GM12878 (cell line): ENCODE data around the gene RHOF. TPM values are rescaled to one million over a fixed set of nuclear protein-coding genes. Genes with fewer than 3 reads are reported as not detected.

Experiments
- BACH1 ChIP-seq: fragments of 450-650 bp; IDR thresholded peaks from 2 replicates; pipeline ENCODE4 v1.6.1; 2017; ENCODE audit warnings: mild to moderate bottlenecking, borderline replicate concordance
- BMI1 ChIP-seq: fragments of 450-650 bp; IDR thresholded peaks from 2 replicates; pipeline ENCODE4 v1.6.1; 2016; ENCODE audit warnings: mild to moderate bottlenecking, moderate library complexity, borderline replicate concordance
- CHD1 ChIP-seq: IDR thresholded peaks from 2 replicates; pipeline ENCODE4 v1.6.1; 2012; ENCODE audit warnings: low read depth, low read length, improper control_type of control experiment
- CREB1 ChIP-seq: IDR thresholded peaks from 2 replicates; pipeline ENCODE4 v1.6.1; 2012; ENCODE audit warnings: low read depth, mild to moderate bottlenecking, inconsistent platforms
- HDGF ChIP-seq: fragments of 450-650 bp; IDR thresholded peaks from 2 replicates; pipeline ENCODE4 v1.6.1; 2016; ENCODE audit warnings: antibody characterized with exemption
- IKZF1 ChIP-seq: fragments of 450-650 bp; conservative IDR thresholded peaks from 2 replicates; pipeline ENCODE4 v1.6.1; 2017; ENCODE audit warnings: antibody characterized with exemption, mild to moderate bottlenecking
- JUNB ChIP-seq: IDR thresholded peaks from 2 replicates; pipeline ENCODE4 v1.6.1; 2016; ENCODE audit warnings: antibody characterized with exemption, mild to moderate bottlenecking
- NBN ChIP-seq: fragments of 450-650 bp; IDR thresholded peaks from 2 replicates; pipeline ENCODE4 v1.6.1; 2016
- NFYA ChIP-seq: IDR thresholded peaks from 2 replicates; pipeline ENCODE4 v1.6.1; 2011; ENCODE audit warnings: low read depth, mild to moderate bottlenecking, low read length, improper control_type of control experiment, borderline replicate concordance
- NKRF ChIP-seq: fragments of 450-650 bp; conservative IDR thresholded peaks from 2 replicates; pipeline ENCODE4 v1.6.1; 2017; ENCODE audit warnings: mild to moderate bottlenecking, moderate library complexity
- NRF1 ChIP-seq: conservative IDR thresholded peaks from 2 replicates; pipeline ENCODE4 v1.6.1; 2011; ENCODE audit warnings: mild to moderate bottlenecking, low read depth, low read length, improper control_type of control experiment
- RAD21 ChIP-seq: IDR thresholded peaks from 2 replicates; pipeline ENCODE4 v1.6.1; 2011; ENCODE audit warnings: mild to moderate bottlenecking, low read depth, low read length, moderate library complexity; ENCODE audit not compliant: insufficient read depth
- RB1 ChIP-seq: fragments of 450-650 bp; formaldehyde crosslinking; IDR thresholded peaks from 2 replicates; pipeline ENCODE4 v1.6.1; 2017; ENCODE audit warnings: mild to moderate bottlenecking, borderline replicate concordance
- TCF12 ChIP-seq: IDR thresholded peaks from 2 replicates; pipeline ENCODE4 v1.6.1; 2011; ENCODE audit warnings: low read depth, mild to moderate bottlenecking, low read length
- ZBTB40 ChIP-seq: fragments of 450-650 bp; IDR thresholded peaks from 2 replicates; pipeline ENCODE4 v1.6.1; 2016; ENCODE audit warnings: mild to moderate bottlenecking, moderate library complexity, borderline replicate concordance
- ZNF622 ChIP-seq: fragments of 450-650 bp; IDR thresholded peaks from 2 replicates; pipeline ENCODE4 v1.6.1; 2017; ENCODE audit warnings: mild to moderate bottlenecking, inconsistent platforms
- polyA plus RNA-seq, 11 experiments: library from polyadenylated mRNA; depleted of rRNA in 4 of 11; unstranded in 6 of 11; stranded (reverse) in 5 of 11; fragments of >200 nt; fragmentation: Nextera tagmentation in 4 of 11; fragmentation: Illumina TruSeq in 1 of 11; extraction: Ambion mirVana in 4 of 11; extraction: Trizol in 1 of 11; gene quantifications; 1 replicate in 1 of 11; 2 replicates in 10 of 11; pipeline versions ENCODE4 v1.2.1 to v1.2.3, GENCODE V29; 2011 to 2016; ENCODE audit warnings: inconsistent platforms in 2 of 11, missing spikeins in 2 of 11, low read depth in 1 of 11
- total RNA-seq, 4 experiments: library from RNA; depleted of rRNA in 3 of 4; stranded (reverse); fragments of >200 nt in 3 of 4; fragmentation: Illumina TruSeq in 1 of 4; extraction: Trizol in 1 of 4; gene quantifications; 2 replicates each; pipeline versions ENCODE4 v1.2.1 to v1.2.3, GENCODE V29; 2013 to 2021
- TF ChIP-seq, protein P1 (sequence below): IDR thresholded peaks from 2 replicates; pipeline ENCODE4 v1.6.1; 2012; ENCODE audit warnings: improper control_type of control experiment, low read depth, low read length; ENCODE audit not compliant: insufficient replicate concordance
- TF ChIP-seq, protein P2 (sequence below): fragments of 450-650 bp; IDR thresholded peaks from 2 replicates; pipeline ENCODE4 v1.6.1; 2014; ENCODE audit warnings: mild to moderate bottlenecking

RHOF gene
- total and polyA plus RNA-seq, 10 of the 15 experiments (the other 5 are each of a cell fraction or from before 2014, with no cell fraction given), result 6.1 to 78.7 (median 39.7) TPM

DNA sequence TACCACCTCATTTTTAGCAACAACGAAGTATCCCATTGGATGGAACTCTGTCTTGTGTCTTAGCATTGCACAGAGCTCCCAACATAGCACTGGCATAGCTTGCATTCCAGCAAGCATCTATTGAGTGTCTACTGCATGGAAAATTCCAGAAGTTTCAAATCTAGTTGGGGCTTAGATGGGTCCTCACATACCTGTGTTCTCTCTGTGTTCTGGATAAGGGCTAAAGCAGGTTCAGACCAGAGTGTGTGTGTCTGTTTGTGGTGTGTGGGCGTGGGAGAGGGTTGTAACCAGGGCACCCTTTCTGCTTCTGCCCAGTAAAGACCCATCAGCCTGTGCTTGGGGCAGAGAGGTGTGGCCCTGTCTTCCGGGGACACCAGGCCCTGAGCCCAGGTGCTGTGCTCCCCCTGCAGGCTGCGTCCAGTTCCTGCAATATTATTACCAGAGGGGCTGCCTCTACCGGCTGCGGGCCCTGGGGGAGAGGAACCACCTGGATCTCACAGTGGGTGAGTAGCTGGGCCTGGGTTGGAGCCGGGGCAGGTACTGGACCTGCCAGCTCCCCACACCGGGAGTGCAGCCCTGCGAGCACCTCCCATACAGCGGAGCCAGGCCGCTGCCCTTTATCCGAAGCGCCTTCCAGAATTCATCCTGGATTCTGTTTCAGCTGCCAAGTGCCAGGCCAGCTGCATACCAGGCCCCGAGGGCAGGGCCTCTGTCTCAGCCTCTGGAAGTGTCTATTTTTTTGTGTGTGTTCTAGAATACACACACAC is 20.3 kb downstream of the RHOF start (continued):
- TF ChIP-seq NKRF (no peak), BMI1 (no peak), CHD1 (no peak), IKZF1 (peak; percentile 48; the same call in 1 of the 2 replicates), ZBTB40 (no peak), RB1 (0 out of 2 replicates have a peak, but pooled peaks have one; percentile 50), BACH1 (no peak), JUNB (no peak), RAD21 (peak; percentile 97), ZNF622 (no peak), HDGF (peak; percentile 67; the same call in 1 of the 2 replicates), NFYA (no peak), CREB1 (no peak), TCF12 (0 out of 2 replicates have a peak, but pooled peaks have one; percentile 26), NRF1 (no peak), NBN (0 out of 2 replicates have a peak, but pooled peaks have one; percentile 26)
- TF ChIP-seq, protein P1, sequence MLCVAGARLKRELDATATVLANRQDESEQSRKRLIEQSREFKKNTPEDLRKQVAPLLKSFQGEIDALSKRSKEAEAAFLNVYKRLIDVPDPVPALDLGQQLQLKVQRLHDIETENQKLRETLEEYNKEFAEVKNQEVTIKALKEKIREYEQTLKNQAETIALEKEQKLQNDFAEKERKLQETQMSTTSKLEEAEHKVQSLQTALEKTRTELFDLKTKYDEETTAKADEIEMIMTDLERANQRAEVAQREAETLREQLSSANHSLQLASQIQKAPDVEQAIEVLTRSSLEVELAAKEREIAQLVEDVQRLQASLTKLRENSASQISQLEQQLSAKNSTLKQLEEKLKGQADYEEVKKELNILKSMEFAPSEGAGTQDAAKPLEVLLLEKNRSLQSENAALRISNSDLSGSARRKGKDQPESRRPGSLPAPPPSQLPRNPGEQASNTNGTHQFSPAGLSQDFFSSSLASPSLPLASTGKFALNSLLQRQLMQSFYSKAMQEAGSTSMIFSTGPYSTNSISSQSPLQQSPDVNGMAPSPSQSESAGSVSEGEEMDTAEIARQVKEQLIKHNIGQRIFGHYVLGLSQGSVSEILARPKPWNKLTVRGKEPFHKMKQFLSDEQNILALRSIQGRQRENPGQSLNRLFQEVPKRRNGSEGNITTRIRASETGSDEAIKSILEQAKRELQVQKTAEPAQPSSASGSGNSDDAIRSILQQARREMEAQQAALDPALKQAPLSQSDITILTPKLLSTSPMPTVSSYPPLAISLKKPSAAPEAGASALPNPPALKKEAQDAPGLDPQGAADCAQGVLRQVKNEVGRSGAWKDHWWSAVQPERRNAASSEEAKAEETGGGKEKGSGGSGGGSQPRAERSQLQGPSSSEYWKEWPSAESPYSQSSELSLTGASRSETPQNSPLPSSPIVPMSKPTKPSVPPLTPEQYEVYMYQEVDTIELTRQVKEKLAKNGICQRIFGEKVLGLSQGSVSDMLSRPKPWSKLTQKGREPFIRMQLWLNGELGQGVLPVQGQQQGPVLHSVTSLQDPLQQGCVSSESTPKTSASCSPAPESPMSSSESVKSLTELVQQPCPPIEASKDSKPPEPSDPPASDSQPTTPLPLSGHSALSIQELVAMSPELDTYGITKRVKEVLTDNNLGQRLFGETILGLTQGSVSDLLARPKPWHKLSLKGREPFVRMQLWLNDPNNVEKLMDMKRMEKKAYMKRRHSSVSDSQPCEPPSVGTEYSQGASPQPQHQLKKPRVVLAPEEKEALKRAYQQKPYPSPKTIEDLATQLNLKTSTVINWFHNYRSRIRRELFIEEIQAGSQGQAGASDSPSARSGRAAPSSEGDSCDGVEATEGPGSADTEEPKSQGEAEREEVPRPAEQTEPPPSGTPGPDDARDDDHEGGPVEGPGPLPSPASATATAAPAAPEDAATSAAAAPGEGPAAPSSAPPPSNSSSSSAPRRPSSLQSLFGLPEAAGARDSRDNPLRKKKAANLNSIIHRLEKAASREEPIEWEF, result no peak
- TF ChIP-seq, protein P2, sequence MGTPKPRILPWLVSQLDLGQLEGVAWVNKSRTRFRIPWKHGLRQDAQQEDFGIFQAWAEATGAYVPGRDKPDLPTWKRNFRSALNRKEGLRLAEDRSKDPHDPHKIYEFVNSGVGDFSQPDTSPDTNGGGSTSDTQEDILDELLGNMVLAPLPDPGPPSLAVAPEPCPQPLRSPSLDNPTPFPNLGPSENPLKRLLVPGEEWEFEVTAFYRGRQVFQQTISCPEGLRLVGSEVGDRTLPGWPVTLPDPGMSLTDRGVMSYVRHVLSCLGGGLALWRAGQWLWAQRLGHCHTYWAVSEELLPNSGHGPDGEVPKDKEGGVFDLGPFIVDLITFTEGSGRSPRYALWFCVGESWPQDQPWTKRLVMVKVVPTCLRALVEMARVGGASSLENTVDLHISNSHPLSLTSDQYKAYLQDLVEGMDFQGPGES, result no peak
